Smooth muscle cell (in vitro differentiated cells): ENCODE measurements around the gene DACH1. TPM values are rescaled to one million over a fixed set of nuclear protein-coding genes. Genes with fewer than 3 reads are reported as not detected.

Source experiments
- DNase-seq: peaks from one replicate; lab custom pipeline; 2025; ENCODE audit not compliant: unreplicated experiment; lab: John Stamatoyannopoulos, UW
- H2AFZ ChIP-seq: fragments of 200-600 bp; sonication (generic); 2 replicates; pipeline ENCODE4 v1.6.0; 2016; ENCODE audit warnings: antibody characterized with exemption, low read depth, mild to moderate bottlenecking
- H3F3A ChIP-seq: fragments of 200-600 bp; sonication (generic); 2 replicates; pipeline ENCODE4 v1.6.0; 2017; ENCODE audit warnings: antibody characterized with exemption, low read depth
- H3K27ac ChIP-seq: fragments of 200-600 bp; sonication (generic); 2 replicates; pipeline ENCODE4 v1.5.1; 2016; ENCODE audit warnings: low read depth, mild to moderate bottlenecking
- H3K27me3 ChIP-seq: fragments of 200-600 bp; sonication (generic); 2 replicates; pipeline ENCODE4 v1.6.1; 2016; ENCODE audit warnings: low read depth, mild to moderate bottlenecking
- H3K36me3 ChIP-seq: fragments of 200-600 bp; sonication (generic); 2 replicates; pipeline ENCODE4 v1.5.1; 2016; ENCODE audit warnings: low read depth
- H3K4me1 ChIP-seq: fragments of 200-600 bp; sonication (generic); 2 replicates; pipeline ENCODE4 v1.5.1; 2016; ENCODE audit warnings: low read depth
- H3K4me2 ChIP-seq: fragments of 200-600 bp; sonication (generic); 2 replicates; pipeline ENCODE4 v1.6.0; 2016; ENCODE audit warnings: mild to moderate bottlenecking
- H3K4me3 ChIP-seq: fragments of 200-600 bp; sonication (generic); 2 replicates; pipeline ENCODE4 v1.5.1; 2016; ENCODE audit warnings: mild to moderate bottlenecking
- H3K79me2 ChIP-seq: fragments of 200-600 bp; sonication (generic); 2 replicates; pipeline ENCODE4 v1.6.0; 2016; ENCODE audit warnings: low read depth, mild to moderate bottlenecking
- H3K9ac ChIP-seq: fragments of 200-600 bp; sonication (generic); 2 replicates; pipeline ENCODE4 v1.6.0; 2016; ENCODE audit warnings: low read depth
- H3K9me3 ChIP-seq: fragments of 200-600 bp; sonication (generic); replicated peaks from 2 replicates; pipeline ENCODE4 v1.5.1; 2016; ENCODE audit warnings: low read depth
- H4K20me1 ChIP-seq: fragments of 200-600 bp; sonication (generic); 2 replicates; pipeline ENCODE4 v1.6.0; 2016; ENCODE audit warnings: low read depth
- WGBS: methylation state at CpG from one replicate; pipeline ENCODE4 v1.1.7; 2016; ENCODE audit warnings: low lambda C conversion rate; 5-methylcytosine and 5-hydroxymethylcytosine counted together
- polyA plus RNA-seq: library from polyadenylated mRNA; unstranded; fragments of >200 nt; fragmentation: Nextera tagmentation; extraction: Ambion mirVana; gene quantifications from 2 replicates; pipeline ENCODE4 v1.2.1, GENCODE V29; 2016
- total RNA-seq: library from RNA; depleted of rRNA; stranded (reverse); fragments of >200 nt; gene quantifications from 2 replicates; pipeline ENCODE4 v1.2.3, GENCODE V29; 2014
- TF ChIP-seq, protein P1 (sequence below): fragments of 200-600 bp; sonication (generic); IDR thresholded peaks from 2 replicates; pipeline ENCODE4 v1.5.1; 2017; ENCODE audit warnings: borderline replicate concordance, mild to moderate bottlenecking, antibody characterized with exemption; ENCODE audit not compliant: insufficient read depth, poor library complexity, severe bottlenecking

Gene DACH1
- total and polyA plus RNA-seq, 2 experiments from 2014 or later: 0.33 to 1.6 TPM

DNA sequence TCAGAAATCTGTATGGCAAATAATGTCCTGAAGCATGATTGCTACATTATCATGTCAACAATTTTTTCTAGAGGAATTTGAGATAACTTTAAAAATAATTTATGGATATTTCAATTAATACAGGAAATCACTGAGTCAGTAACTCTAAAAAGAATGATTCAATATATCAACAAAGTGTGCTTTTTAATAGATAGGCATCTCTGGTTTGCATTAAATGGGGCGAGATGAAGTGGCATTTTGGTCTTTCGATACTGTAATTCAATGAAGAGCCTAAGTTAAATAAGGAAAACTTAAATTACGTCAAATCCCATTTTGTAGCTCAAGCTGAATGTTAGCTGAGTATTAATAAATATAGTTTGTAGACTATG is 342.8 kb downstream of the DACH1 start:
- Histone ChIP-seq H3K9ac (no peak overlapping the region), H3K4me2 (no peak overlapping the region), H3K9me3 (no peaks in the 10 kb centered on the region), H4K20me1 (no peaks in the 10 kb centered on the region), H3K79me2 (no peaks in the 10 kb centered on the region), H3K27me3 (no peaks in the 10 kb centered on the region), H3K36me3 (no peaks in the 10 kb centered on the region), H2AFZ (no peak overlapping the region), H3K4me3 (no peak overlapping the region), H3K4me1 (no peaks in the 10 kb centered on the region), H3K27ac (no peak overlapping the region), H3F3A (no peaks in the 10 kb centered on the region)
- DNase-seq: no peak
- 91% methylated on average over 3 of the region's 3 CpGs for WGBS
- TF ChIP-seq, protein P1, sequence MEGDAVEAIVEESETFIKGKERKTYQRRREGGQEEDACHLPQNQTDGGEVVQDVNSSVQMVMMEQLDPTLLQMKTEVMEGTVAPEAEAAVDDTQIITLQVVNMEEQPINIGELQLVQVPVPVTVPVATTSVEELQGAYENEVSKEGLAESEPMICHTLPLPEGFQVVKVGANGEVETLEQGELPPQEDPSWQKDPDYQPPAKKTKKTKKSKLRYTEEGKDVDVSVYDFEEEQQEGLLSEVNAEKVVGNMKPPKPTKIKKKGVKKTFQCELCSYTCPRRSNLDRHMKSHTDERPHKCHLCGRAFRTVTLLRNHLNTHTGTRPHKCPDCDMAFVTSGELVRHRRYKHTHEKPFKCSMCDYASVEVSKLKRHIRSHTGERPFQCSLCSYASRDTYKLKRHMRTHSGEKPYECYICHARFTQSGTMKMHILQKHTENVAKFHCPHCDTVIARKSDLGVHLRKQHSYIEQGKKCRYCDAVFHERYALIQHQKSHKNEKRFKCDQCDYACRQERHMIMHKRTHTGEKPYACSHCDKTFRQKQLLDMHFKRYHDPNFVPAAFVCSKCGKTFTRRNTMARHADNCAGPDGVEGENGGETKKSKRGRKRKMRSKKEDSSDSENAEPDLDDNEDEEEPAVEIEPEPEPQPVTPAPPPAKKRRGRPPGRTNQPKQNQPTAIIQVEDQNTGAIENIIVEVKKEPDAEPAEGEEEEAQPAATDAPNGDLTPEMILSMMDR: no peak

DNA sequence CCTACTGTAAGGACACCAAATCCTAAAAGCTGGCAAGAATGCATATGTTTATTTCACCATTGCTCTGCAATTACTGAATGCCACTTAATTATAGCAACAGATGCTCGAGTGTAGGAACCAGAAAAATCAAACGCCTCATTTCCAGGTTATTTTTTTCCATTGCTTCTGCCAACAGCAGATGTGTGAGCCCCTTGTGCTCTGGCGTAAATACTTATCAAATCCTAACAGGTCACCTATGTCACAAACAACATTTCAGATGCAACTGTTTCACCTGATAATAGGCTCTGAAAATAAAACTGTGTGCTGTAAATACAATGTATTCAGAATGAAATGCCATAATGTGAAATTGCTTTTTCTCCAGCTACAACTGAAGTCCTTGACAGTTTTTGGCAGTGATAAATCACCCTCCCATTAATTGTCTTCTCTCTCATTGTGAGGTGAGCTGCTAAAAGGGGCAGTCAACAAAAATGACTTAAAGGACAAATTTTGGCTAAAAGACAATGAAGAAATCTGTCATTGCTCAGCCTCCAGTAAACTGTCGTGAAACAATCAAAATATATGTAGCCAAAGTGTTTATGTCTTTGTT is 344.0 kb downstream of the DACH1 start:
- Histone ChIP-seq H3K36me3 (no peaks in the 10 kb centered on the region), H3K27me3 (no peaks in the 10 kb centered on the region), H3K4me3 (no peak overlapping the region), H3K4me1 (no peaks in the 10 kb centered on the region), H3K9ac (no peak overlapping the region), H2AFZ (no peak overlapping the region), H3K79me2 (no peaks in the 10 kb centered on the region), H3K27ac (no peak overlapping the region), H3F3A (no peaks in the 10 kb centered on the region), H4K20me1 (no peaks in the 10 kb centered on the region), H3K4me2 (no peak overlapping the region), H3K9me3 (no peaks in the 10 kb centered on the region)
- TF ChIP-seq, protein P1: no peak
- 93% methylated on average over 4 of the region's 4 CpGs for WGBS
- DNase-seq: no peak

DNA sequence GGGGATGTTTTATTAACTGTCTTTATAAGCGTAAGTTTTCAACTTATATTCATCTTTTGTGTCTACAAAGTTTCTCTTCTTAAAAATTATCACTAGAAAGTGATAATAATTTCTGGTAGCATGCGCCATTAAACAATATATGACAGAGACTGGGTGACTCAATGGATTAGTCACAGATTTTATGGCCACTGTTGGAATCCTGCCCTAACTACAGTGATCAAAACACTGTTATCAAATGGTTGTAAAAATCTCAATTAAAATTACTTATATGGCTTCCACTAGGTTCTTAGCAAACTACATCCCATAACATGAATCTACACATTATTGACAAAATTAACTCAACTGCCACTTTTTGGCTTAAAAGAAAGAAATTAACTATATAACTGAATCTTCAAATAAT is 350.0 kb downstream of the DACH1 start:
- no peaks in the 10 kb centered on the region for H3K27me3 ChIP-seq
- DNase-seq: no peak
- no peak overlapping the region for H3K27ac ChIP-seq
- TF ChIP-seq, protein P1: no peak
- no peak overlapping the region for H3K9ac ChIP-seq
- no peaks in the 10 kb centered on the region for H3K9me3 ChIP-seq
- H2AFZ ChIP-seq: no peak overlapping the region
- H3K4me2 ChIP-seq: no peak overlapping the region
- no peak overlapping the region for H3K4me3 ChIP-seq
- H3F3A ChIP-seq: no peaks in the 10 kb centered on the region
- 54% methylated on average over 2 of the region's 2 CpGs for WGBS
- no peaks in the 10 kb centered on the region for H3K4me1 ChIP-seq
- H3K36me3 ChIP-seq: no peaks in the 10 kb centered on the region
- H3K79me2 ChIP-seq: no peaks in the 10 kb centered on the region
- H4K20me1 ChIP-seq: no peaks in the 10 kb centered on the region

DNA sequence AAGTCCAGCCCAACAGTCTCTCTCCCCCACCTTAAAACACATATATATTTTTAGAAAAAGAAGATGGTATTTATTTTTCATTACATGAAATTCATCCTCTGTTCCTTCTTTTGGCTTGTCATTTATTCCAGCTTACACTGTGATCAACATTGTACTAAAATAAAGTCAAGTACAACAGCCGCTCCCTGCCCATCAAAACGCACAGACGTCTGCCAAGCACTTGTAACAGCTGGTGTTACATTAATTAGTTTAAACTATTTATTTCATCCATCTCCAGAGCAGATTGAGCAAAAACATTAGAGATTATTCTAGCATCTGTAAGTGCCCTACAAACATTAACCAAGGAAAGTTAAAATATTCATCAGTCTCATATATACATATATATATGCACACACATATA is 350.5 kb downstream of the DACH1 start:
- Histone ChIP-seq H3K4me3 (no peak overlapping the region), H3K4me1 (no peaks in the 10 kb centered on the region), H3F3A (no peaks in the 10 kb centered on the region), H4K20me1 (no peaks in the 10 kb centered on the region), H3K9me3 (no peaks in the 10 kb centered on the region), H3K27me3 (no peaks in the 10 kb centered on the region), H3K27ac (no peak overlapping the region), H3K4me2 (no peak overlapping the region), H3K9ac (no peak overlapping the region), H3K79me2 (no peaks in the 10 kb centered on the region), H2AFZ (no peak overlapping the region), H3K36me3 (no peaks in the 10 kb centered on the region)
- 82% methylated on average over 3 of the region's 3 CpGs for WGBS
- TF ChIP-seq, protein P1: no peak
- no peak for DNase-seq
